PC-9 (cell line): ENCODE results near the gene FEZ2. TPM values are rescaled to one million over a fixed set of nuclear protein-coding genes. Genes with fewer than 3 reads are reported as not detected.

Experiments used
- BruUV-seq: library from RNA; stranded (reverse); fragments of 400-500 nt; replicated peaks from 2 replicates; lab custom pipeline; 2021; lab: Mats Ljungman, UMichigan
- CTCF ChIA-PET: fragments of 300-600 bp; sonication (Branson Sonifier 250); formaldehyde crosslinking; loops from one replicate; lab custom pipeline; 2022; ENCODE audit warnings: antibody characterized with exemption; lab: Charles Lee
- POLR2A ChIA-PET: fragments of 300-600 bp; sonication (Branson Sonifier 250); formaldehyde crosslinking; loops from one replicate; lab custom pipeline; 2022; ENCODE audit warnings: antibody characterized with exemption; ENCODE audit not compliant: unreplicated experiment; lab: Charles Lee
- DNase-seq, 2 experiments: peaks; one replicate each; pipeline versions ENCODE4 v3.0.0 to v3.0.0-alpha.2; 2015 to 2022; ENCODE audit warnings: mixed read lengths in 1 of 2
- H2AFZ ChIP-seq: fragments of 200-600 bp; sonication (generic); 2 replicates; pipeline ENCODE4 v1.8.1; 2017; ENCODE audit warnings: antibody characterized with exemption
- H3F3A ChIP-seq: fragments of 200-600 bp; sonication (generic); 2 replicates; pipeline ENCODE4 v1.8.1; 2017; ENCODE audit warnings: antibody characterized with exemption, mild to moderate bottlenecking, low read depth; ENCODE audit not compliant: insufficient read depth
- H3K27ac ChIP-seq: fragments of 200-600 bp; sonication (generic); 2 replicates; pipeline ENCODE4 v1.6.1; 2016; ENCODE audit warnings: mixed run types
- H3K27me3 ChIP-seq: fragments of 200-600 bp; sonication (generic); 2 replicates; pipeline ENCODE4 v1.6.1; 2016; ENCODE audit warnings: low read depth, mixed run types; ENCODE audit not compliant: insufficient read depth
- H3K36me3 ChIP-seq: fragments of 200-600 bp; sonication (generic); 2 replicates; pipeline ENCODE4 v1.6.1; 2016; ENCODE audit warnings: low read depth, mixed run types
- H3K4me1 ChIP-seq: fragments of 200-600 bp; sonication (generic); replicated peaks from 2 replicates; pipeline ENCODE4 v1.6.1; 2016; ENCODE audit warnings: mixed run types; ENCODE audit not compliant: insufficient read depth
- H3K4me2 ChIP-seq: fragments of 200-600 bp; sonication (generic); 2 replicates; pipeline ENCODE4 v1.6.1; 2017; ENCODE audit warnings: mixed run types
- H3K4me3 ChIP-seq: fragments of 200-600 bp; sonication (generic); 2 replicates; pipeline ENCODE4 v1.6.1; 2016; ENCODE audit warnings: mixed run types
- H3K79me2 ChIP-seq: fragments of 200-600 bp; sonication (generic); 2 replicates; pipeline ENCODE4 v1.6.1; 2017; ENCODE audit warnings: low read depth, mixed run types
- H3K9me2 ChIP-seq: fragments of 200-600 bp; sonication (generic); 2 replicates; pipeline ENCODE4 v1.8.1; 2017; ENCODE audit warnings: mild to moderate bottlenecking; ENCODE audit not compliant: insufficient read depth
- H3K9me3 ChIP-seq: fragments of 200-600 bp; sonication (generic); 2 replicates; pipeline ENCODE4 v1.8.1; 2016; ENCODE audit warnings: low read depth; ENCODE audit not compliant: insufficient read depth
- H4K20me1 ChIP-seq: fragments of 200-600 bp; sonication (generic); 2 replicates; pipeline ENCODE4 v1.8.1; 2017; ENCODE audit not compliant: insufficient read depth
- CTCF ChIP-seq: fragments of 200-600 bp; sonication (generic); conservative IDR thresholded peaks from 2 replicates; pipeline ENCODE4 v1.6.1; 2017; ENCODE audit warnings: mixed run types, antibody characterized with exemption, mild to moderate bottlenecking, moderate library complexity
- EZH2 ChIP-seq: fragments of 200-600 bp; sonication (generic); IDR thresholded peaks from 2 replicates; pipeline ENCODE4 v1.8.0; 2017; ENCODE audit warnings: antibody characterized with exemption, low read depth
- intact Hi-C: fragments of 100-400 bp; cut with micrococcal nuclease; formaldehyde crosslinking; loops from one replicate; pipeline ENCODE4 v1.10.0; 2022; ENCODE audit not compliant: unreplicated experiment
- total RNA-seq: library from RNA; stranded (reverse); gene quantifications from 2 replicates; pipeline ENCODE4 v1.2.3, GENCODE V29; 2021

Gene FEZ2
- total RNA-seq, 1 experiment from 2014 or later: 33.9 TPM

- H3K27ac ChIP-seq: no peak overlapping the region
- no peaks in the 10 kb centered on the region for H3K27me3 ChIP-seq
- ChIA-PET CTCF (no interaction called here), POLR2A (no interaction called here)
- H3K9me3 ChIP-seq: no peaks in the 10 kb centered on the region
- H4K20me1 ChIP-seq: no peaks in the 10 kb centered on the region
- H3F3A ChIP-seq: no peaks in the 10 kb centered on the region; the same call in 1 of the 2 replicates
- H3K79me2 ChIP-seq: no peaks in the 10 kb centered on the region
- H3K36me3 ChIP-seq: peaks cover 21% of the 10 kb centered on the region; the same call in 1 of the 2 replicates
- no peak overlapping the region for H3K4me3 ChIP-seq
- H2AFZ ChIP-seq: no peak overlapping the region
- no peak for DNase-seq
- TF ChIP-seq EZH2 (no peak), CTCF (no peak)
- no peak overlapping the region for H3K4me2 ChIP-seq
- intact Hi-C loops: loop anchor here (10.0 kb wide), 1 partner anchor 245 kb away; no protein-coding TSS in a partner anchor
- no TSS peak for BruUV-seq
- H3K4me1 ChIP-seq: no peaks in the 10 kb centered on the region
- H3K9me2 ChIP-seq: no peaks in the 10 kb centered on the region
These were observed 58.3 kb downstream of the FEZ2 start for GRCh38 chr2:36539631-36540030.

GRCh38 chr2:36538335-36538734, 59.6 kb downstream of the FEZ2 start:
- ChIA-PET CTCF (no interaction called here), POLR2A (interaction anchor here (0.7 kb wide), 1 partner anchor 785 kb away, joined by 3 read pairs; no protein-coding TSS in a partner anchor)
- Histone ChIP-seq H3K79me2 (no peaks in the 10 kb centered on the region), H2AFZ (no peak overlapping the region), H3K9me3 (no peaks in the 10 kb centered on the region), H3K4me2 (no peak overlapping the region), H3K4me1 (no peaks in the 10 kb centered on the region), H3K36me3 (0 out of 2 replicates have a peak, but pooled peaks cover 21% of the 10 kb centered on the region), H3K27ac (no peak overlapping the region), H3K9me2 (no peaks in the 10 kb centered on the region), H4K20me1 (no peaks in the 10 kb centered on the region), H3F3A (no peaks in the 10 kb centered on the region; the same call in 1 of the 2 replicates), H3K27me3 (no peaks in the 10 kb centered on the region), H3K4me3 (no peak overlapping the region)
- TF ChIP-seq EZH2 (no peak), CTCF (no peak)
- intact Hi-C loops: no loop called here
- BruUV-seq: no TSS peak
- DNase-seq: no peak

- H3F3A ChIP-seq: no peaks in the 10 kb centered on the region
- H3K27me3 ChIP-seq: no peaks in the 10 kb centered on the region
- ChIA-PET POLR2A (interaction anchor here (0.7 kb wide), 1 partner anchor 179 kb away, joined by 3 read pairs; no protein-coding TSS in a partner anchor), CTCF (no interaction called here)
- BruUV-seq: no TSS peak
- no peaks in the 10 kb centered on the region for H3K79me2 ChIP-seq
- no peak overlapping the region for H3K27ac ChIP-seq
- intact Hi-C loops: no loop called here
- H3K9me3 ChIP-seq: no peaks in the 10 kb centered on the region
- H2AFZ ChIP-seq: no peak overlapping the region
- no peak overlapping the region for H3K4me2 ChIP-seq
- H4K20me1 ChIP-seq: no peaks in the 10 kb centered on the region
- DNase-seq: no peak
- H3K9me2 ChIP-seq: no peaks in the 10 kb centered on the region
- H3K36me3 ChIP-seq: 0 out of 2 replicates have a peak, but pooled peaks cover 29% of the 10 kb centered on the region
- no peaks in the 10 kb centered on the region for H3K4me1 ChIP-seq
- H3K4me3 ChIP-seq: no peak overlapping the region
- TF ChIP-seq CTCF (no peak), EZH2 (no peak)
These were observed 61.2 kb downstream of the FEZ2 start for GRCh38 chr2:36536776-36537175.
